ENCODE data around the gene DCAF17. TPM values are rescaled to one million over a fixed set of nuclear protein-coding genes. Genes with fewer than 3 reads are reported as not detected.
"Not testable (repeated sequence)": the region's sequence is repeated elsewhere in the genome, so short reads cannot be mapped to it uniquely, and the experiment has no call there.

DCAF17 gene
- total and polyA plus RNA-seq, 2 of the 13 experiments (the other 11 are each of a cell fraction or from before 2014, with no cell fraction given), result 13.7 to 30.0 TPM

GRCh38 chr2:171412571-171413175 lies 21.4 kb upstream of the DCAF17 start:
- intact Hi-C loops (cut with micrococcal nuclease; ENCODE audit: unreplicated experiment), result loop anchor here (10.0 kb wide), 3 partner anchors 148 to 358 kb away; no protein-coding TSS in a partner anchor
- H3K27ac ChIP-seq (ENCODE audit: extremely low read length, insufficient read depth, low read length), result no peak overlapping the region
- H3K27me3 ChIP-seq (ENCODE audit: control insufficient read depth in 1 of 2, insufficient read depth in 2 of 2, low read length in 2 of 2), result no peaks in the 10 kb centered on the region
- peaks cover 5% of the 10 kb centered on the region; the same call in 1 of the 2 replicates for H4K20me1 ChIP-seq (ENCODE audit: insufficient read depth, low read length)
- BruUV-seq (replicated peaks), result no TSS peak
- no peaks in the 10 kb centered on the region; a peak in 2 of 5 replicates for H3K36me3 ChIP-seq (replicated peaks in 1 of 2; ENCODE audit: control insufficient read depth in 1 of 2, insufficient read depth in 2 of 2, low read length in 2 of 2)
- FAIRE-seq, result no peak
- no peak for DNase-seq (ENCODE audit: low spot score)
- no peak overlapping the region for H3K4me2 ChIP-seq (ENCODE audit: low read depth, low read length)
- ChIA-PET CTCF (ENCODE audit: low intra/inter-chr PET ratio, low total read pairs) (no interaction called here), POLR2A (interaction anchor here (1.1 kb wide), 1 partner anchor 21 kb away, joined by 3 read pairs; the partner anchor contains the start of genes DCAF17 and METTL8)
- WGBS (ENCODE audit: low lambda C conversion rate), result 95% methylated on average over 2 of the region's 2 CpGs
- H3K4me3 ChIP-seq (replicated peaks in 1 of 3; ENCODE audit: insufficient read depth in 1 of 3, low read depth in 2 of 3, low read length in 3 of 3), result no peak overlapping the region
- no peak for ATAC-seq
- in situ Hi-C loops (cut with HindIII; ENCODE audit: extremely low pct_ligation_motif_present, low pct_unique_long_range_greater_than_20kb), result no loop called here
- no peaks in the 10 kb centered on the region for H3K9me3 ChIP-seq (ENCODE audit: low read length)
- H3K4me1 ChIP-seq (ENCODE audit: insufficient read depth, low read length), result peaks cover 9% of the 10 kb centered on the region
- TF ChIP-seq HOXA7 (CRISPR knock-in tag; IDR thresholded peaks at IDR 0.05), result no peak
- TF ChIP-seq GATAD2A (CRISPR knock-in tag; IDR thresholded peaks at IDR 0.05), result no peak
- TF ChIP-seq CEBPB (IDR thresholded peaks at IDR 0.05; ENCODE audit: borderline replicate concordance, low read depth, low read length), result 0 out of 2 replicates have a peak, but pooled peaks have one; percentile 6
- TF ChIP-seq, protein P1, sequence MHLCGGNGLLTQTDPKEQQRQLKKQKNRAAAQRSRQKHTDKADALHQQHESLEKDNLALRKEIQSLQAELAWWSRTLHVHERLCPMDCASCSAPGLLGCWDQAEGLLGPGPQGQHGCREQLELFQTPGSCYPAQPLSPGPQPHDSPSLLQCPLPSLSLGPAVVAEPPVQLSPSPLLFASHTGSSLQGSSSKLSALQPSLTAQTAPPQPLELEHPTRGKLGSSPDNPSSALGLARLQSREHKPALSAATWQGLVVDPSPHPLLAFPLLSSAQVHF (CRISPR knock-in tag; IDR thresholded peaks at IDR 0.05), result no peak
- peaks cover 47% of the 10 kb centered on the region for H3K79me2 ChIP-seq (ENCODE audit: insufficient read depth, low read length)
- no peak overlapping the region for H2AFZ ChIP-seq (ENCODE audit: low read length)
- no peak overlapping the region for H3K9ac ChIP-seq (ENCODE audit: insufficient read depth, low read depth, low read length)

- DNase-seq (ENCODE audit: low spot score); H3K9ac ChIP-seq (ENCODE audit: insufficient read depth, low read depth, low read length); H3K27me3 ChIP-seq (ENCODE audit: control insufficient read depth in 1 of 2, insufficient read depth in 2 of 2, low read length in 2 of 2); CTCF ChIA-PET (ENCODE audit: low intra/inter-chr PET ratio, low total read pairs); H2AFZ ChIP-seq (ENCODE audit: low read length); H3K4me3 ChIP-seq (replicated peaks in 1 of 3; ENCODE audit: insufficient read depth in 1 of 3, low read depth in 2 of 3, low read length in 3 of 3); H3K27ac ChIP-seq (ENCODE audit: extremely low read length, insufficient read depth, low read length); H3K4me2 ChIP-seq (ENCODE audit: low read depth, low read length); FAIRE-seq; H4K20me1 ChIP-seq (ENCODE audit: insufficient read depth, low read length); ATAC-seq; H3K4me1 ChIP-seq (ENCODE audit: insufficient read depth, low read length); H3K36me3 ChIP-seq (replicated peaks in 1 of 2; ENCODE audit: control insufficient read depth in 1 of 2, insufficient read depth in 2 of 2, low read length in 2 of 2); H3K9me3 ChIP-seq (ENCODE audit: low read length); BruUV-seq (replicated peaks): not testable (repeated sequence)
- in situ Hi-C loops (cut with HindIII; ENCODE audit: extremely low pct_ligation_motif_present, low pct_unique_long_range_greater_than_20kb), result loop anchor here (5.0 kb wide), 2 partner anchors 257 to 442 kb away; no protein-coding TSS in a partner anchor
- peaks cover 47% of the 10 kb centered on the region for H3K79me2 ChIP-seq (ENCODE audit: insufficient read depth, low read length)
- POLR2A ChIA-PET, result interaction anchor here (3.3 kb wide), 1 partner anchor 441 kb away, joined by 21 read pairs; no protein-coding TSS in a partner anchor
- intact Hi-C loops (cut with micrococcal nuclease; ENCODE audit: unreplicated experiment), result loop anchor here (10.0 kb wide), 3 partner anchors 150 to 360 kb away; no protein-coding TSS in a partner anchor
- WGBS (ENCODE audit: low lambda C conversion rate), result 95% methylated on average over 4 of the region's 4 CpGs
Observed at GRCh38 chr2:171414645-171415044, 19.4 kb upstream of the DCAF17 start.
